CD4-positive, alpha-beta T cell treated with Interferon gamma for 1 hour (primary cell): ENCODE data around the gene ROCK2.

Experiments
- DNase-seq: peaks from one replicate; pipeline ENCODE4 v3.0.0-alpha.2; 2020

ROCK2 gene

GRCh38 chr2:11142987-11143386 lies 201.4 kb downstream of the ROCK2 start:
- no peak for DNase-seq

GRCh38 chr2:11142330-11142729 lies 202.1 kb downstream of the ROCK2 start:
- no peak for DNase-seq

- no peak for DNase-seq
These were observed 203.1 kb downstream of the ROCK2 start for GRCh38 chr2:11141319-11141718.

- no peak for DNase-seq
These were observed 203.9 kb downstream of the ROCK2 start for GRCh38 chr2:11140492-11140891.

- DNase-seq = no peak
These were observed 210.1 kb downstream of the ROCK2 start for GRCh38 chr2:11134349-11134748.

- no peak for DNase-seq
These were observed 210.5 kb downstream of the ROCK2 start for GRCh38 chr2:11133936-11134320.

GRCh38 chr2:11133238-11133935 lies 211.0 kb downstream of the ROCK2 start:
- DNase-seq = no peak

GRCh38 chr2:11132036-11132671 lies 212.3 kb downstream of the ROCK2 start:
- no peak for DNase-seq

- no peak for DNase-seq
These were observed 213.1 kb downstream of the ROCK2 start for GRCh38 chr2:11131166-11131920.
